GM15510 (cell line): ENCODE measurements around the gene STN1.

Experiments
- POLR2A ChIP-seq: IDR thresholded peaks from 3 replicates; pipeline ENCODE4 v1.6.1; 2011; ENCODE audit warnings: borderline replicate concordance; ENCODE audit not compliant: insufficient read length; ENCODE audit errors: extremely low read depth

Gene STN1, protein sequence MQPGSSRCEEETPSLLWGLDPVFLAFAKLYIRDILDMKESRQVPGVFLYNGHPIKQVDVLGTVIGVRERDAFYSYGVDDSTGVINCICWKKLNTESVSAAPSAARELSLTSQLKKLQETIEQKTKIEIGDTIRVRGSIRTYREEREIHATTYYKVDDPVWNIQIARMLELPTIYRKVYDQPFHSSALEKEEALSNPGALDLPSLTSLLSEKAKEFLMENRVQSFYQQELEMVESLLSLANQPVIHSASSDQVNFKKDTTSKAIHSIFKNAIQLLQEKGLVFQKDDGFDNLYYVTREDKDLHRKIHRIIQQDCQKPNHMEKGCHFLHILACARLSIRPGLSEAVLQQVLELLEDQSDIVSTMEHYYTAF

DNA sequence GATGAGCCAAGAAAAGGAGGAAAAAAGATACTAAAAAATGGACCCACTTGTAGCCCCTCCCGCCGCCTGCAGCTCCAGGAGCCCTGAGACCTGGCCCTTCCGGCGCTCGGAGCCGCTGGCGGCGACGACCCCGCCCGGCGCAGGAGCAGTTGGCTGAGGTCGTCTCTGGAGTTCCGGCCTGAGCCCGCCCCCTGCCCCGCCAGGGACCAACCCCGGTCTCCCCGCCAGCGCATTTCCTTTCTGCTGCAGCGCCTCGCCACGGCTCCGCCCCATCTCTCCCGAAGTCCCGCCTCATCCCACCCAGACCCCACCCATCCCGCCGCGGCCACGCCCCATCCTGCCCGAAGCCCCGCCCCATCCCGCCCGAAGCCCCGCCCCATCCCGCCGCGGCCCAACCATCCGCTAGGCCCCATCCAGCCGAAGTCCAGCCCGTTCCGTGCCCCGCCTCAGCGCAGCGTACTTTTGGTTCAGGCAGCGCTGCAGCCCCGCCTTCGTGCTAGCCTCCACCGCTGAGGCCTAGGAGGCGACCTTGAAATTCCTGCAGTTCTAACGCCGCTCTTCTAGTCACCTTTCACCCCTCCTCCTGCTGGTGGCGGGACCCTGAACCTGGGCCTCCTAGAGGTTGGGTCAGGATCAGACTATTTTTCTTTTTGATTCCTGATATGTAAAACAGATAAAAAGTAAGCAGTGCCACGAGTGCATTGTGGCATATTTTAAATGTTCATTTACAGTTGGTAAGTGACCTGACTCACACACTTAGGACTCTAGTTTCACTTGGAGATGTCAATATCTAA is at the start of gene STN1:
Gene STN1 (minus strand): TSS at position 132 of the 794 bp plus-strand sequence. CDS start 590 bp downstream, outside the sequence.
- TF ChIP-seq POLR2A: peak; percentile 91

DNA sequence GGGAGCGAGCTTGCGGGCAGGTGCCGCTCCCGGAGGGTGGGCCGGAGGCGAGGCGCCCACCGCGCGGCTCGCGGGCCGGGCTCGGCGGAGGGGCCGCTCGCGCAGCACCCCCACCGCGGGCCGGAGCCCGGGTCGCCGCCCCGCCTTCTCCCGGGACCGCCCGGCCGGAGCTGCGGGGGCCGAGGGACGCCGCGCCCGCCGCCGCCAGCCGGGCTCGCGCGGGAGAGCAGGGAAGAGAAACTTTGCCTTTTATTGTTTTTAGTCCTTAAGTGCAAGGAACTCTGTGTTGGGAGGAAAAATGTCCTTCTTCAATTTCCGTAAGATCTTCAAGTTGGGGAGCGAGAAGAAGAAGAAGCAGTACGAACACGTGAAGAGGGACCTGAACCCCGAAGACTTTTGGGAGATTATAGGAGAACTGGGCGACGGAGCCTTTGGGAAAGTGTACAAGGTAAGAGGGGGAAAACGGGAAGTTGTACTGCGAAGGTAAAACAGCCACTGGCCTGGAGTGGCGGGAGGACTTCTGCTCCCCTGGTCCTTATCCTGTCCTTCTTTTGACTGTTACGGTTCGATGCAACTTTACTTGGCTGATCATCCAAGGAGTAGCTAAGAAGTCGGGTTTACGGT is 49.6 kb upstream of the STN1 start:
- no peak for TF ChIP-seq POLR2A

DNA sequence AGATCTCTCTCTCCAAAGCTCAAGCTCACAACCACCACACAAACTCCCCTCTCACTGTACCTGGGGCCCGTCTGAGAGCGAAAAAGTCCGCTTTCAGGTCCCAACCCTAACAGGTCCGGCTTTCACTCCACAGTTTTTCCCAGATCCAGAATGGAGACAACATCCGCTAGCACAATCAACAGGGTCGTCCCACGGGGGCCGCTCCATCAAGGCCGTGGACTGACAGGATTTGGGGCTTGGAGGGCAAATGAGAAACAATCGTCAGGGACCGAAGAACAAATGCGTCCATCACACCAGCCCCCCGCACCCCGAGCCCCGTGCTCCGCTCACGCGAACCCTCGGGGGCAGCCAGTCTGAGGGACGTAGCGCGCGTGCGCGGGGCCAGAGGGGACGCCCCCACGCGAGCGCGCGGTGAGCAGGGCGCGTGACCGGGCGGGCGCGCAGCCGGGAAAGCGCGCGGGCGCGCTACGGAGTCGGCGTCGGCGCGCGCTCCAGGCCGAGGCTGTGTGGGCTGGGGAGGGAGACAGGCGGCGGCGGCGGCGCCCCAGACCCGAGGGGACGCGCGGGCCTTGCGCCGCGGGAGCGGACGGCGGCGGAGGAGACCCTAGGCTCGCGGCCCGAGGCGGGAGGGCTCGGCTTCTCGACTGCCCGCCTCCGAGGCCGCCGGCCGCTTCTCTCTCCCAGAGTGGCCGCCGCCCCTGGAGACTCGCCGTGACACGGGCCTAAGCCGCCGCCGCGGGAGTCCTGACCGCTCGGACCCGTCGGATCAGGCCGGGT is 48.9 kb upstream of the STN1 start, which contains the start of gene SLK:
Gene SLK (plus strand): TSS at position 470 of the 777 bp plus-strand sequence. CDS start 606 bp downstream, outside the sequence.
- peak; percentile 90 for TF ChIP-seq POLR2A

DNA sequence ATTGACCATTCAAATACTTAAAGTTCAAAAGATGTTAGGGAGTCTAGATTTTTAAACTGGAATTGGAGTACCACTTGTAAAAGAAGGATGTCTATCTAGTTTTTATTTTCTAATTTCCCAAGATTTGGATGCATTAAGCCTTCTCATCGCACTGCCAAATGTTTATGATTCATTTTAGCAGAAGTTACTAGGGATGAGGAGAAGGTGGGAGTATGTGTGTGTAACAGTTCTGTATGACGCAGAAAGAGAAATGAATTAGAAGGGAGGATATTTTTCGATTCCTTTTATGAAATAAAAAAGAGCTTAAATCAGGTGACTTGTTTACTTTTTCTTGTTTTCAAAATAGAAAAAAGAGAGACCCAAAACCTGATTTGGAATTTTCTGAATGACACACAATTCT is 42.1 kb upstream of the STN1 start:
- TF ChIP-seq POLR2A: no peak

DNA sequence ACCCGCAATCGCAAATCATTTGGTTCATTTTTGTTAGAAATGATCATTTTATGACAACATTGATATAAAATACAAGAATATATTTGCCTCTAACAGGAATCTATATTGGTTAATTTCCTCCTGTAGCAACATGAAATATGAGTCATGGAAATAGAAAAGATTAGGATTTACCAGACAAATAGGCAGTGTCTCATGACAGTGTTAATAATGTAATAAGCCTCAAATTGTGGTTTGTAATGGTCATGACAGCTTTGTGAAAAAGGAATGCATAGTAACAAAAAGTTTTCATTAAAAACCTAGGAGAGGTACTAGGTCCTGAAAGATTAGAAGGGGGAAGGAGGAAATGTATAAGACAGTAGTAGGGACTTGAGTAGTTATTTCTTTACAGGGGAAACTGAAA is 41.0 kb upstream of the STN1 start:
- no peak for TF ChIP-seq POLR2A

DNA sequence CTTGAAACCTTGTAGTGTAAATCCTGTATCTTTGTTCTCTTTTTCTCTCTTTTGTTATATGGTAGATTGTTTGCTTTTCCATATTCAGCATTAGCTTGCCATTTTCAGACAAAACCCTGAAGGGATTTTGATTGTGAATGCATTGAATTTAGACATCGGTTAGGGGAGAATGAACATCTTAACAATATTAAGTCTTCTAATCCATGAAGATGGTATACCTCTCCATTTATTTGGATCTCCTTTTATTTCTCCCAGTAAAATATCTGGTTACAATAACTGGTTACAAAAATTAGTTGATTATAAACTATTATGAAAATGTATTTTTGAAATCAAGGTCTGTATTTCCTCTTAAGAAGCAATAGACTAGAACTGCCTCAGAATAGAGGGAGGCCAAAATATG is 36.6 kb upstream of the STN1 start:
- no peak for TF ChIP-seq POLR2A

DNA sequence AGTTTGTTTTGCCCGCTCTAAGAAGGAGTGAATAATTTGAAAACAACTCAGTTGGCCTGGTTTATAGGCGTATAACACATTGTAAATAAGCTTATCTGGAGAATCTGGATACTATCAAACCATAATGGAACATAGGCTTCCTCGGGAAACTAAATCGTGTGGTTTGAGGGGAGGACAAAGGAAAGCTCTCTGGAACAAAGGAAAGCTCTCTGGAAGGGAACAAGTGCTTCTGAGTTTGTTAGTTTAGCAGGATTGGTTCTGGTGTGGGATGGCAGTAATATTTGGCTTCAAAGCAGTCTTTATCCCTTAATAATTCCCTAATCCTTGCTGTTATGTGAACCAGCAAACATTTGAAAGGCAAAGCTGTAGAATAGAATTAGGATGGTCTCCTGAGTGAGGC is 34.0 kb upstream of the STN1 start:
- no peak for TF ChIP-seq POLR2A

DNA sequence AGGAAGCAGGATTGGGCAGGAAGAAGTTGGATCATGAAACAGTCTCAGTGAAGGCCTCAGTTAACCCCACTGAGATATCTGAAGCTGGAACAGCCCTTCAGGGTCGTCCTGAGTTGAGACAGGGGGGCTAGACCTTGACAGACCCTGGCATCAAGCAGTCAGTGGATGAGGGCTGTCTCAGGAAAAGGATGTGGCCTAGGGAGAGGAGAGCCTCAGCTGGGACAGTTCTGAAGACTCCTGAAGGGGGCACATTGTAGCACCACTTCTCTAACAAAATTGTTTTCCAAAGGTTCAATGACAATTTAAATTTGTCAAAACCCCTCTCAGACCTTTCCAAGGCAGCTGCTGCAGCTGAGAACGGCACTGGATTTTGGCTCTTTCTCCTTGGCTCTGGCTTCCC is 33.2 kb upstream of the STN1 start:
- TF ChIP-seq POLR2A: no peak

DNA sequence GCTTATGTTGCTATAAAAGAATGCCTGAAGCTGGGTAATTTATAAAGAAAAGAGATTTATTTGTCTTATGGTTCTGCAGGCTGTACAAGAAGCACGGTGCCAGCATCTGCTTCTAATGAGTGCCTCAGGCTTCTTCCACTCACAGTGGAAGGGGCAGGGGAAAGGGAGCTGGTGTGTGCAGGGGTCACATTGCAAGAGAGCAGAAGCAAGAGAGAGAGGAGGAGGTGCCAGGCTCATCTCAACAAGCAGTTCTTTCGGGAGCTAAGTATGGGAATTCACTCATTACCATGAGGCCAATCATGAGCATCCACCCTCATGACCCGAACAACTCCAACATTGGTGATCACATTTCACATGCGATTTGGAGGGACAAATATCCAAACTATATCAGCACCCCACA is 31.7 kb upstream of the STN1 start:
- TF ChIP-seq POLR2A: no peak

DNA sequence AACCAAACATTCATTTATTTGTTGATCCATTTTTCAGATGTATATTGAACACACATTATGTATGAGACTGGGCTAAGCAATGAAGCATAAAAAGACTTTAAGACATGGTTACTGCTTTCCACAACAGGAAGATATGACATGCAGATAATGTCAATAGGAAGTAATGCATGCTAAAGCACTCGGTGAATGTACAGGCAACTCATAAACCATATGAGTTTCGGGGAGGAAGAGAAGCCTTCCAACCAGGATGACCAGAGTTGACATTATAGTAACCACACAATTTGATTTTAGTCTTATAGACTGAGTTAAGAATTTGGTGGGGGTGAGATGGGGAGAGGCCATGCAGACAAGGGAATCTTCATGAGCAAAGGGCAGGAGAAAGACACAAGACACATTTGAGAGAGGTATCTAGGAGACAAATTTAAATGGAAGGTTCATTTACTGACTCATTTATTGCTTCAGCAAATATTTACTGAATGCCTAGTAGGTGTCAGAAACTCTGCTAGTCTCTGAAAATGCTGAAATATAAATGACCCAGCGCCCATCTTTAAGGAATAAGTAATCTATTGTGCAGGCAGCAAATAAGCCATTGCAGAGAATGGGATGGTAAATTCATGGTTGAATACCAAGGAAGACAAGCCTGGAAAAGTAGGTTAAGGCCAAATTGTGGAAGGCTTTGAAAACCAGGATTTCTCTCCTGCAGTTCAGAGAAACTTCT is 30.0 kb upstream of the STN1 start:
- no peak for TF ChIP-seq POLR2A

DNA sequence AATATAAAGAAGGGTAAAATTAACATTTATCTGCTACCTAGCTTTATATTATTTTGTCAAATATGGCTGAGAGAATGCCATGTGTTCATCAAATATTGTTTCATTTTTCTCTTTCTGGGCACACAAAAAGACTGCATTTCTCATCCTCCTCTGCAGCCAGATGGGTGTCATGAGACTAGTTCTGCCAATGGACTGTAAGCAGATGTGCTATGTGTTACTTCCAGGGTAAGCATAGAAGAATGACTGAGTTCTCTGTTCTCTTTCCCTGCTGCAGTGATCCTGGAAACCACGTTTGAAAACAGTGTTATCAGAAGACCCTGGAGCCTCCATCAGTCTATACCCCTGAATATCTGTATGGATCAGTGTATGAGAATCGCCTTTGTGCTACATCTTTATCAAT is 24.9 kb upstream of the STN1 start:
- TF ChIP-seq POLR2A: no peak

DNA sequence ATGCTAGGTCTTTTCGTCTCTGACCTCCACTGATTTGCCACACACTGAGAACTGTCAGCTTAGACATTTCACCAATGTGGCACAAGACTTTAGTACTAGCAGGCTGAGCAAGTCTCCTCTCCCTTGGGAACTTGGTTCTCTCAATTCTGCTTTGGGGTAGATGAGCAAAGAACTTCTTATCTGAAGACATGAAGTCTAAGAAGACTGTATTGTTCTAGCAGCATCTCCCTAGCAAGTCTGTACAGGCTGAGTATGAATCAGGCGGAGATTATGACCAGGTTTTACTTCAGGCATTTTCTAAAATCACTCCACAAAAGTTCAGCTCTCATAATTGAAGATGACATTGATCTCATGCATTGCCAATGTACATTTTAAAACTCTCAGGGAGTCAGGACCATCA is 23.8 kb upstream of the STN1 start:
- no peak for TF ChIP-seq POLR2A

DNA sequence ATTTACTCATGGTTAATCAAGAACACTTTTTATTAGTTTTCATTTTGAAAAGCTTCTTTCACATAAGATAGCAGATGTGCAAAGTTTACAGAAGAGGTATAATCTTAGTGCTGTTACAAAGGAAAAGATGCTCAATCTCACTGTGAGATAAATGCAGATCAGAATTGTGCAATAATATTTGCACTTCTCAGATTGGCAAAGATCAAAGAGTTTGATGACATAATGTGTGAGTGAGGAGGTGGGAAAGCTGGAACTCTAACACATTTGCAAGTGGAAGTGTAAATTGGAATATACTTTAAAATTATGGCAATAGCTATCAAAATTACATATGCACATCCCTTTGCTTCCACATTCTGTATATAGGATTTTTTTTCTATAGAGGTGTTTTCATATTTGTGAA is 21.5 kb upstream of the STN1 start:
- no peak for TF ChIP-seq POLR2A

DNA sequence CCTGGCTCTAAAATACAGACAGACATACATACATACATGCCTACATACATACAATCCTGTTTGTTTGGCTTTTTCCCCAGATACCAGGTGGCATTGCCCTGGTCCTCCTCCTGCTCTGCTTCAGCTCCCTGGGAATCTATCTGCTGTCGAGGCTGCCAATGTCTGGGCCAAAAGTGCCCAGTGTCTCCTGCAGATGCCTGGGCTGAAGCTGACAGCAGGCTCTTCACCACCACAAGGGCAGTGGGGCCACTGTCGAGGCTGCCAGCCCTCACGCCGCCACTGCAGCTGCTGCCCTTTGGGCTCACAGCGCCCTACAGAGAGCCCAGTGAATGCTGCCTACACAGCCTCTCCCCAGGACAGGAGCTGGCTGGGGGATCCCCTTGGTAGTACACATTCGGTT is 18.0 kb upstream of the STN1 start:
- no peak for TF ChIP-seq POLR2A

DNA sequence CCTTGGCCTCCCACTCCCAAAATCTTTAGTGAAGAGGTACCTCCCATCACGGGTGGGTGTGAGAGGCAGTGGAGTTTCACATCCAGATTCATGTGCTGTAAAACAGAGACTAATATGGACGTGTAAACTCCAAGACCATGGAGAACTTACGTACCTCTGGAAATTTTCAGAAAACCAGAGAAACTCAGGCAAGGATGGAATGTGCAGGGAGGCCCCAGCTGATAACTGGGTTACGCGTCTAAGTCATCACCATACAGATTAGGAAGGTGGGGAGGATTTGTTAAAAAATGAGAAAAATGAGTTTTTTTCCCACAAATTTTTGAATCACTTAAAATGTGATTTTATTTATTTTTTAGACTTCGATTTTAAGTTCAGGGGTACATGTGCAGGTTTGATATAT is 16.3 kb upstream of the STN1 start:
- TF ChIP-seq POLR2A: no peak

DNA sequence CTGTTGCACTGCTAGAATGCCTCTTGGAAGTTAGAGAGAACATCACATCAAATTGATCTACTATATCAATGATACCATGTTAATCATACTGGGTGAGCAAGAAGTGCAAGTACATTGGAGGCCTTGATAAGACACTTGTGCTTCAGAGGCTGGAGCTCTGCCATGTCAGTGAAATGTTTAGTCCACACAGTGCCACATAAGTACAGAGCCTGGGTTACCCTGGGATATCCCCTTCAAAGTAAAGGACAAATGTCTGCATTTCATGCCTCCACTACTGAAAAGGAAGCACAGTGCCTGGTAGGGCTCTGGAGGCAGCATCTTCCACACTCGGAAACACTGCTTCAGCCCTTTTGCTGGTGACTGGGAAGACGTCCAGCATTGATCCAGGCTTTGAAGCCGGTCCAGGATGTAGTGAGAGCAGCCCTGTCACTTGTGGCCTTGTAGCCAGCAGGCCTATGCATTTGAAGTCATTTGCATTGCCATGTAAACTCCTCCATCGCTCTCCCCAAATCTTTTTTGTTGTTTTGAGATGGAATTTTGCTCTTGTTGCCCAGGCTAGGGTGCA is 15.7 kb upstream of the STN1 start:
- TF ChIP-seq POLR2A: no peak
